Measurements from ENCODE around the gene MYMX. TPM values are rescaled to one million over a fixed set of nuclear protein-coding genes. Genes with fewer than 3 reads are reported as not detected.
A peak's percentile ranks its signal among the peaks of the same experiment; 100 is the strongest.

MYMX gene
- total and polyA plus RNA-seq, 2 of the 13 experiments (the other 11 are each of a cell fraction or from before 2014, with no cell fraction given), result not detected

DNA sequence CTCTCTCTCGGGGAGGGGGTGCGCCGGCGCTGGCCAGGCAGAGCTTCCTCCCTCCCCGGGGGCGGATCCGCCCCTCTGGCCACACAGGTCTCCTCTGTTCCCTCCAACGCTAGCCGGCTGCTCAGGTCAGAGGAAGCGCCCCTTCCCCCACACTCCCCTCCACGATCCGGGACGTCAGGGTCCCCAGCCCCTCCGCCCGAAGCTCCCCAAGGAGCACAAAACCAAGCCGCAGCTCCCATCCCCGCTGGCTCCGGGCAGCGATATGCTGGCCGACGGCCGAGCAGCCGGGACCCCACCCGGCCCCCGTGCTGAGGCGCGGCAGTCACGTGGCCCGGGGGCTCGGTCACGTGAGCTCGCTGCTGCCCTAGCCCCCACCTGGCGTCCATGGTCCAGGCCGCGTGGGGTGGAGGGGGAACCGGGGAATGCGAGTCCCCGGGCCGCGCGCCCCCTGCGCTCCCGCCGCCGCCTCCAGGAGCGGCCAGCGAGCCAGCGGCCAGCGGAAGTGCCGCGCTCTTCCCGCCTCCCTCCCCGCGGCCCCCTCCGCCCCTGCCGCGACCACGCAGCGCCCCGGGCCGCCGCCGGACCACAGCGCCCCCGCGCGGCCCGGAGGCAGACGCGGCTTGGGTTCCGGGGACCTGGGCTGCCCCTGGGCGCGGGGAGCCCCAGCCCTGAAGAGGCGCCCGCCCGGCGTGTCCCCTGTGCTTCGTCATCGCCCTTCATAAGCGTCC lies 40.5 kb downstream of the MYMX start, which contains the start of gene SLC35B2 (continued):
- TF ChIP-seq ZNF235 (CRISPR knock-in tag; IDR thresholded peaks at IDR 0.05; ENCODE audit: borderline replicate concordance) (no peak), ZFP41 (CRISPR knock-in tag; IDR thresholded peaks at IDR 0.05; ENCODE audit: borderline replicate concordance) (peak; percentile 92; the same call in 1 of the 2 replicates), ATRX (CRISPR knock-in tag; IDR thresholded peaks at IDR 0.05; ENCODE audit: borderline replicate concordance) (no peak), POLR2AphosphoS5 (IDR thresholded peaks at IDR 0.05; ENCODE audit: low read depth, low read length) (peak; percentile 59; the same call in 1 of the 2 replicates), HDAC1 (CRISPR knock-in tag; IDR thresholded peaks at IDR 0.05) (peak; percentile 97), PCBP2 (optimal IDR thresholded peaks at IDR 0.05; ENCODE audit: low read depth, low read length, poor library complexity, severe bottlenecking) (no peak), ZSCAN20 (CRISPR knock-in tag; IDR thresholded peaks at IDR 0.05; ENCODE audit: borderline replicate concordance) (0 out of 2 replicates have a peak, but pooled peaks have one; percentile 42), AHDC1 (CRISPR knock-in tag; IDR thresholded peaks at IDR 0.05; ENCODE audit: borderline replicate concordance) (peak; percentile 40; the same call in 1 of the 2 replicates), ZNF317 (CRISPR knock-in tag; IDR thresholded peaks at IDR 0.05) (no peak), HNRNPL (IDR thresholded peaks at IDR 0.05; ENCODE audit: low read depth, low read length) (peak; percentile 81), CAMTA2 (CRISPR knock-in tag; IDR thresholded peaks at IDR 0.05; ENCODE audit: borderline replicate concordance) (no peak), ZNF775 (CRISPR knock-in tag; IDR thresholded peaks at IDR 0.05; ENCODE audit: borderline replicate concordance) (peak; percentile 25; the same call in 1 of the 2 replicates), ZFP36L1 (CRISPR knock-in tag; IDR thresholded peaks at IDR 0.05) (peak; percentile 52; the same call in 1 of the 2 replicates), EEA1 (CRISPR knock-in tag; IDR thresholded peaks at IDR 0.05; ENCODE audit: borderline replicate concordance) (no peak; the same call in 1 of the 2 replicates), SALL1 (CRISPR knock-in tag; IDR thresholded peaks at IDR 0.05) (peak; percentile 87), ZNF333 (CRISPR knock-in tag; IDR thresholded peaks at IDR 0.05; ENCODE audit: borderline replicate concordance) (0 out of 2 replicates have a peak, but pooled peaks have one; percentile 13)
- TF ChIP-seq, protein P1, sequence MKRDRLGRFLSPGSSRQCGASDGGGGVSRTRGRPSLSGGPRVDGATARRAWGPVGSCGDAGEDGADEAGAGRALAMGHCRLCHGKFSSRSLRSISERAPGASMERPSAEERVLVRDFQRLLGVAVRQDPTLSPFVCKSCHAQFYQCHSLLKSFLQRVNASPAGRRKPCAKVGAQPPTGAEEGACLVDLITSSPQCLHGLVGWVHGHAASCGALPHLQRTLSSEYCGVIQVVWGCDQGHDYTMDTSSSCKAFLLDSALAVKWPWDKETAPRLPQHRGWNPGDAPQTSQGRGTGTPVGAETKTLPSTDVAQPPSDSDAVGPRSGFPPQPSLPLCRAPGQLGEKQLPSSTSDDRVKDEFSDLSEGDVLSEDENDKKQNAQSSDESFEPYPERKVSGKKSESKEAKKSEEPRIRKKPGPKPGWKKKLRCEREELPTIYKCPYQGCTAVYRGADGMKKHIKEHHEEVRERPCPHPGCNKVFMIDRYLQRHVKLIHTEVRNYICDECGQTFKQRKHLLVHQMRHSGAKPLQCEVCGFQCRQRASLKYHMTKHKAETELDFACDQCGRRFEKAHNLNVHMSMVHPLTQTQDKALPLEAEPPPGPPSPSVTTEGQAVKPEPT (CRISPR knock-in tag; IDR thresholded peaks at IDR 0.05; ENCODE audit: low read depth), result peak; percentile 85
